Smooth muscle cell (in vitro differentiated cells): ENCODE data around the gene FAM169A. TPM values are rescaled to one million over a fixed set of nuclear protein-coding genes. Genes with fewer than 3 reads are reported as not detected.
"Not testable (repeated sequence)": the region's sequence is repeated elsewhere in the genome, so short reads cannot be mapped to it uniquely, and the experiment has no call there.

ENCODE experiments used
- DNase-seq: peaks from one replicate; lab custom pipeline; 2025; ENCODE audit not compliant: unreplicated experiment; lab: John Stamatoyannopoulos, UW
- H2AFZ ChIP-seq: fragments of 200-600 bp; sonication (generic); 2 replicates; pipeline ENCODE4 v1.6.0; 2016; ENCODE audit warnings: antibody characterized with exemption, low read depth, mild to moderate bottlenecking
- H3F3A ChIP-seq: fragments of 200-600 bp; sonication (generic); 2 replicates; pipeline ENCODE4 v1.6.0; 2017; ENCODE audit warnings: antibody characterized with exemption, low read depth
- H3K27ac ChIP-seq: fragments of 200-600 bp; sonication (generic); 2 replicates; pipeline ENCODE4 v1.5.1; 2016; ENCODE audit warnings: low read depth, mild to moderate bottlenecking
- H3K27me3 ChIP-seq: fragments of 200-600 bp; sonication (generic); 2 replicates; pipeline ENCODE4 v1.6.1; 2016; ENCODE audit warnings: low read depth, mild to moderate bottlenecking
- H3K36me3 ChIP-seq: fragments of 200-600 bp; sonication (generic); 2 replicates; pipeline ENCODE4 v1.5.1; 2016; ENCODE audit warnings: low read depth
- H3K4me1 ChIP-seq: fragments of 200-600 bp; sonication (generic); 2 replicates; pipeline ENCODE4 v1.5.1; 2016; ENCODE audit warnings: low read depth
- H3K4me2 ChIP-seq: fragments of 200-600 bp; sonication (generic); 2 replicates; pipeline ENCODE4 v1.6.0; 2016; ENCODE audit warnings: mild to moderate bottlenecking
- H3K4me3 ChIP-seq: fragments of 200-600 bp; sonication (generic); 2 replicates; pipeline ENCODE4 v1.5.1; 2016; ENCODE audit warnings: mild to moderate bottlenecking
- H3K79me2 ChIP-seq: fragments of 200-600 bp; sonication (generic); 2 replicates; pipeline ENCODE4 v1.6.0; 2016; ENCODE audit warnings: low read depth, mild to moderate bottlenecking
- H3K9ac ChIP-seq: fragments of 200-600 bp; sonication (generic); 2 replicates; pipeline ENCODE4 v1.6.0; 2016; ENCODE audit warnings: low read depth
- H3K9me3 ChIP-seq: fragments of 200-600 bp; sonication (generic); replicated peaks from 2 replicates; pipeline ENCODE4 v1.5.1; 2016; ENCODE audit warnings: low read depth
- H4K20me1 ChIP-seq: fragments of 200-600 bp; sonication (generic); 2 replicates; pipeline ENCODE4 v1.6.0; 2016; ENCODE audit warnings: low read depth
- CTCF ChIP-seq: fragments of 200-600 bp; sonication (generic); IDR thresholded peaks from 2 replicates; pipeline ENCODE4 v1.5.1; 2017; ENCODE audit warnings: borderline replicate concordance, mild to moderate bottlenecking, antibody characterized with exemption; ENCODE audit not compliant: insufficient read depth, poor library complexity, severe bottlenecking
- WGBS: methylation state at CpG from one replicate; pipeline ENCODE4 v1.1.7; 2016; ENCODE audit warnings: low lambda C conversion rate; 5-methylcytosine and 5-hydroxymethylcytosine counted together
- polyA plus RNA-seq: library from polyadenylated mRNA; unstranded; fragments of >200 nt; fragmentation: Nextera tagmentation; extraction: Ambion mirVana; gene quantifications from 2 replicates; pipeline ENCODE4 v1.2.1, GENCODE V29; 2016
- total RNA-seq: library from RNA; depleted of rRNA; stranded (reverse); fragments of >200 nt; gene quantifications from 2 replicates; pipeline ENCODE4 v1.2.3, GENCODE V29; 2014

The FAM169A gene
- total and polyA plus RNA-seq, 2 experiments from 2014 or later = 0.70 to 4.0 TPM

GRCh38 chr5:74763504-74763903, 102.7 kb downstream of the FAM169A start:
- no peak for DNase-seq
- Histone ChIP-seq H3K4me1 (peaks cover 18% of the 10 kb centered on the region), H2AFZ (no peak overlapping the region), H3K79me2 (peaks cover 36% of the 10 kb centered on the region), H3K36me3 (peaks cover 17% of the 10 kb centered on the region), H3K9me3 (no peaks in the 10 kb centered on the region), H3K4me2 (no peak overlapping the region), H3F3A (no peaks in the 10 kb centered on the region), H4K20me1 (no peaks in the 10 kb centered on the region), H3K27me3 (no peaks in the 10 kb centered on the region), H3K9ac (no peak overlapping the region), H3K27ac (peak overlapping the region; percentile 61), H3K4me3 (no peak overlapping the region)
- TF ChIP-seq CTCF = no peak

GRCh38 chr5:74762599-74762998, 103.6 kb downstream of the FAM169A start:
- no peaks in the 10 kb centered on the region for H4K20me1 ChIP-seq
- peaks cover 29% of the 10 kb centered on the region for H3K79me2 ChIP-seq
- no peak overlapping the region for H3K4me3 ChIP-seq
- H2AFZ ChIP-seq = no peak overlapping the region
- peaks cover 24% of the 10 kb centered on the region for H3K36me3 ChIP-seq
- peak overlapping the region; percentile 9 for H3K4me2 ChIP-seq
- H3K9me3 ChIP-seq = no peaks in the 10 kb centered on the region
- TF ChIP-seq CTCF = no peak
- DNase-seq = no peak
- H3F3A ChIP-seq = no peaks in the 10 kb centered on the region
- no peaks in the 10 kb centered on the region for H3K27me3 ChIP-seq
- WGBS = 91% methylated on average over 2 of the region's 2 CpGs
- no peak overlapping the region for H3K9ac ChIP-seq
- H3K27ac ChIP-seq = peak overlapping the region; percentile 61
- peaks cover 11% of the 10 kb centered on the region for H3K4me1 ChIP-seq

- Histone ChIP-seq H3K4me1 (peaks cover 11% of the 10 kb centered on the region), H3K4me2 (no peak overlapping the region), H4K20me1 (no peaks in the 10 kb centered on the region), H3K79me2 (peaks cover 21% of the 10 kb centered on the region), H3K9me3 (no peaks in the 10 kb centered on the region), H3F3A (no peaks in the 10 kb centered on the region), H2AFZ (no peak overlapping the region), H3K4me3 (no peak overlapping the region), H3K9ac (no peak overlapping the region), H3K27ac (no peak overlapping the region), H3K36me3 (peaks cover 36% of the 10 kb centered on the region), H3K27me3 (no peaks in the 10 kb centered on the region)
- no peak for DNase-seq
- no peak for TF ChIP-seq CTCF
- WGBS = 86% methylated on average over 1 of the region's 1 CpG
Observed at GRCh38 chr5:74761241-74761640, 104.9 kb downstream of the FAM169A start.

- not testable (repeated sequence) for H3K4me1 ChIP-seq, H4K20me1 ChIP-seq, H3K36me3 ChIP-seq, H3K4me2 ChIP-seq, H3F3A ChIP-seq, H3K79me2 ChIP-seq, H3K9ac ChIP-seq, H3K9me3 ChIP-seq, H2AFZ ChIP-seq, DNase-seq, H3K27ac ChIP-seq, H3K27me3 ChIP-seq, H3K4me3 ChIP-seq
- WGBS = 98% methylated on average over 4 of the region's 4 CpGs
Observed at GRCh38 chr5:74748742-74749141, 117.4 kb downstream of the FAM169A start.
